Right forelimb (tissue), 1 donor: ENCODE data around the gene SIRPD.

Source experiments
- DNase-seq: peaks from one replicate; pipeline ENCODE4 v3.0.0-alpha.2; 2018

The SIRPD gene

DNA sequence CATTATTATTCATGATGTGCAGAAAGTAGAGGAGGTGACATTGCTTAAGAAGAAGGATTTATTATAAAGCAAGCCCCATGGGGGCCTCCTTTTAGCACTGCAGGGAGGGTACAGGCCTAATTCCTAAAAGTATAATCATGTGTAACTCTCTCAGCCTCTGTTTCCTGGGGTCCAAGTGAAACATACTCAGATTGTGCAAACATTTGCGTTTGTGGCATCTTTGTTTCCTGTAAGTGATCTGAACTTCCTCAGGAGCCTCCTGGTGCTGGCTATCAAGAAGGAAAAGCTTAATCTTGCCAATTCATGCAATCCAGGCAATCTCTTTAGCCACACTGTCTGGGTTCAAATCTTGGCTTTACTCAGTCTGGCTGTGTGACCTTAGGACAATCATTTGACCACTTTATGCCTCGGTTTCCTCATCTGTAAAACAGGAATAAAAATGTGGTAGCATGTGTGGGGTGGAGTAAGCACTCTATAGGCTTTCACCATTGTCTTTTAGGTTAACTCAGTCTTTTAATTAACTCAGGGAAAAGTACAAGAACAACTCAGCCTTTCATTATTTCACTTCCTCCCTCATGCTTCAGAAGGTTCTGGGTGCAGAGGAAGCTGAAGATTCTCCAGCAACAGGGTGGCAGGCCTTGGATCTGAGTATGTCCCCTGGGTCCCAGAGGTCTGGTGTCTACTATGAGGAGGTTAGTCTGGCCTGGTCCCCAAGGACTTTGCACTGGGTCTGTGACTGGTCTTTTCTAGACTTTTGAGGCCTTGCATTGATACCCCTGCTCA lies 65.5 kb downstream of the SIRPD start:
- DNase-seq, result no peak

DNA sequence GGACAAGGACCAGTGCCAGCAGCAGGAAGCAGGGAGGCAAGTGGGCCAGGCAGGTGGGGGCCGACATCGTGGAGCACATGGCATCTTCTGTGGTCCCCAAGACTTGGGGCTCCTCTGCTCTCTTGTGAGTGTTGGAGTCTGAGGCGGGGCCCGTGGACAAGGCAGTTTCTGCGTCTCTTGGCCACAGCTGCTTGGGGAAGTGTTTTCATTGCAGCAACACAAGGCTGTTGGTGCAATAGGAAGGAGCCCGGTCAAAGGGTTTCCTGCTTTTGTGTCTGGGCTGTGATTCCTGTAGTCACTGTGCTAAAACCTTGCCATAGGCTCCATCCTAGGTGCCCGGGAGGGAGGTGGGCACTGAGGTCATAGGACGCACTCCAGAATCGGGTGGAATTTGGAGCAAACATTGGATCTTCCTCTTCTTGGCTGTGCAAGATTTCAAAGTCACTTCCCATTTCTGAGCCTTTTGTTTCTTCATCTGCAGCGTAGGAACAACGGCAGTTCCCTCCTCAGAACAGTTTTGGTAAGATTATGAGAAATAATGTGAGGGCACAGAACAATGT lies 66.1 kb downstream of the SIRPD start, which contains the start of gene SIRPB2:
Gene SIRPB2 (minus strand): TSS at position 140 of the 560 bp plus-strand sequence. CDS start 61 bp downstream, at position 79.
- no peak for DNase-seq

GRCh38 chr20:1490643-1491195 lies 66.8 kb downstream of the SIRPD start:
- no peak for DNase-seq

- no peak for DNase-seq
Observed at GRCh38 chr20:1489764-1490436, 67.6 kb downstream of the SIRPD start.

DNA sequence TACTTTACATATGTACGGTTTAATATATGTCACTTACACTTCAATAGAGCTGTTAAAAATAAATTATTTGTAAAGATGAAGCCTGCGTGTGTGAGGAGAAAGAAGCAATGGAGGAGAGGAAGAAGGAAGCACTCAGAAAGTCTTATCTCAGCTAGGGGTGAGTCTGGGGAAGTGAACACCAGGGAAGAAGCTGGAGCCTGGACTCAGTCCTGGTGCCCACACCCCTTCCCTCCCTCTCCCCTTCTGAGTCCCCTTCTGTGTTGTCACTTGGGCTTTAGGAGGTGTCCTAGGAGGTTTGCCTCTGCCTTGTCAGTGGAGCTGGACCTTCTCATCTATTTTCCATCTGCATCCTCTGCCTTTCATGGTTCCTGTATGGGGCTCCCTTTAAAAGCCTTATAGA lies 68.2 kb downstream of the SIRPD start:
- no peak for DNase-seq

DNA sequence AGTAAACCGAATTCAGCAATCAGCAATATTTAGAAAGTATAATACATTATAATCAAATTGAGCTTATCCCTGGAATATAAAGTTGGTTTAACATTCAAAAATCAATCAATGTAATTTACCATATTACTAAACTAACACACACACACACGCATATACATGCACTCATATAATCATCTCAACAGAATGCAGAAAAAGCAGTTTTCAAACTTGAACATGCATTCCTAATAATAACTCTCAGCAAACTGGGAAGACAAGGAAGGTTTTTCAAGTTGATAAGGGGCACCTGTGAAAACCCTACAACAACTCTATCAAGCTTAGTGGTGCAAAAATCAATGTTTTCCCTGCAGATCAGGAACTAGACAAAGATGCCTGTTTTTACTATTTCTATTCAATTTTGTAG lies 70.9 kb downstream of the SIRPD start:
- DNase-seq, result no peak

- DNase-seq, result no peak
Observed at GRCh38 chr20:1484438-1485116, 72.9 kb downstream of the SIRPD start.
